ENCODE results near the gene PXMP4.

- TF ChIP-seq CTCF (IDR thresholded peaks at IDR 0.05) (no peak), POLR2A (IDR thresholded peaks at IDR 0.05; ENCODE audit: low read length) (no peak), PBX3 (IDR thresholded peaks at IDR 0.05) (no peak), ELK1 (IDR thresholded peaks at IDR 0.05; ENCODE audit: low read depth, low read length) (no peak), SMC3 (IDR thresholded peaks at IDR 0.05) (no peak), RAD21 (conservative IDR thresholded peaks at IDR 0.05 in 1 of 2, IDR thresholded peaks at IDR 0.05 in 1 of 2) (no peak), EHMT2 (IDR thresholded peaks at IDR 0.05; ENCODE audit: low read depth) (no peak), HDAC2 (IDR thresholded peaks at IDR 0.05) (no peak), ZFP36 (IDR thresholded peaks at IDR 0.05; ENCODE audit: borderline replicate concordance, partially characterized antibody) (no peak), SREBF2 (IDR thresholded peaks at IDR 0.05) (no peak), EP300 (IDR thresholded peaks at IDR 0.05) (no peak), MAZ (IDR thresholded peaks at IDR 0.05; ENCODE audit: borderline replicate concordance, low read depth, low read length) (no peak), BHLHE40 (IDR thresholded peaks at IDR 0.05; ENCODE audit: low read depth, low read length) (no peak)
These were observed 7.7 kb upstream of the PXMP4 start for GRCh38 chr20:33727806-33728205.

All from A549 (cell line).